CD4-positive, alpha-beta T cell treated with Interferon alpha-2 for 1 hour (primary cell): ENCODE data around the gene FFAR1.

Source experiments
- DNase-seq, 2 donors: peaks; one replicate each; pipeline ENCODE4 v3.0.0-alpha.2; 2020 to 2022

Gene FFAR1

GRCh38 chr19:35395382-35396199 is 47.9 kb downstream of the FFAR1 start:
- DNase-seq: no peak

GRCh38 chr19:35396240-35396885 is 48.7 kb downstream of the FFAR1 start:
- DNase-seq: no peak

GRCh38 chr19:35397064-35397463 is 49.4 kb downstream of the FFAR1 start:
- DNase-seq: no peak
